ENCODE data around the gene APOC3. TPM values are rescaled to one million over a fixed set of nuclear protein-coding genes. Genes with fewer than 3 reads are reported as not detected.
A peak's percentile ranks its signal among the peaks of the same experiment; 100 is the strongest.

APOC3 gene
- polyA plus RNA-seq, 4 donors, result 3.7 to 11.1 (median 8.4) TPM

GRCh38 chr11:116869610-116870009 lies 39.9 kb downstream of the APOC3 start:
- no peak for DNase-seq (ENCODE audit: low read depth in 4 of 4, low spot score in 3 of 4)

GRCh38 chr11:116870054-116870453 lies 40.3 kb downstream of the APOC3 start:
- DNase-seq (ENCODE audit: low read depth in 4 of 4, low spot score in 3 of 4), result no peak

DNA sequence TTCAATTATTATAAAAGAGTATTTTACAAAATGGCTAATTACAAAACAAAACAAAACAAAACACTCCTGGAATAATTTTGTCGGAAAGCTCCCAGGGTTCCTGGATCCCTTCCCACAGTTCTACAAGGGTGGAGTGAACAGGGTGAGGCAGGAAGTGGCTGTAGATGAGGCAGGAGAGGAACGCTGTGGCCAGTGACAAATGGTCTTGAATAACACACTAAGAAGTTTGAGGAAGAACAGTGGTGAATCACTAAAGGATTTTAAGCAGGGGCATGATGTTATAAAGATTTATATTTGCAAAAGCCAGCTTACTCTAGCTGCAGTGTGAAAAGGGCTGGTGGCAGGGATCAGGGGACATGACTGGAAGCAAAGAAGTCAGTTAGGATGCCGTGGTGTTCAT lies 41.5 kb downstream of the APOC3 start:
- no peak for DNase-seq (ENCODE audit: low read depth in 4 of 4, low spot score in 3 of 4)

- DNase-seq (ENCODE audit: low read depth in 4 of 4, low spot score in 3 of 4), result no peak
Measured at GRCh38 chr11:116873381-116873780, 43.7 kb downstream of the APOC3 start.

DNA sequence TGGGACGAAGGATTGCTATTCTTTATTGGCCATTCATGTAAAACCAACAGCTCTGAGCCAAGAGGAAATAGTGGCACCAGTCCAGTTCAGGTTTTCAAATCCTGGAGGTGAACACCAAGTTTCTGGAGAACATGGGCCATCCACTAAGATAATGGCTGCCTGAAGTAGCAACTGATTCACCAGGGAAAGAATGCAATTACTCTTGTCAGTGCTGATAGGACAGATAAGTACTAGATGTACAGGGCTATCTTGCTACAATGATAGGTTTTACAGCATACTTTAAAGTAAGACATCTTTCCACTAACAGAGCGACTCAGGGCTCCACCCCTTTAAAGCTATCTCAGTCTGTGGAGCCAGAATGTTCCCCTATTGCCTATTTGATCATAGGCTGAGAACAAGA lies 44.5 kb downstream of the APOC3 start:
- DNase-seq (ENCODE audit: low read depth in 4 of 4, low spot score in 3 of 4), result no peak

DNA sequence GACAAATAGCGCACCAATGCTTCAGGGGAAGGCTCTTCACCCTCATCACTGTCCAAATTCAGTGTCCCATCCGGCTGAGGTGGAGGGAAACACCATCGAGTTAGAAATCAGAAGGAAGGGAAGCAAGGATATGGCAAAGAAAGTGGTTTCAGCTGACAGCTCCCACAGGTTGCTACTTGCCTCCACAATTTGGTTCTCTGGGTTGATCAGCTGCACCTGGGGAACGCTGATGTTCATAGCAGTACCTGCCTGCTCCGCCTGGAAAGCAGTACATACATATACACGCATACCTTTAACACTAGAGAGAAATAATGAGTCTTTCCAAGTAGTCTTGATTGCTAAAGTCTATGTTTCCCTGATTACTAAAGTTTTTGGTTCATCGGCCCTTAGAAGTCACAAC lies 45.5 kb downstream of the APOC3 start:
- no peak for DNase-seq (ENCODE audit: low read depth in 4 of 4, low spot score in 3 of 4)

DNA sequence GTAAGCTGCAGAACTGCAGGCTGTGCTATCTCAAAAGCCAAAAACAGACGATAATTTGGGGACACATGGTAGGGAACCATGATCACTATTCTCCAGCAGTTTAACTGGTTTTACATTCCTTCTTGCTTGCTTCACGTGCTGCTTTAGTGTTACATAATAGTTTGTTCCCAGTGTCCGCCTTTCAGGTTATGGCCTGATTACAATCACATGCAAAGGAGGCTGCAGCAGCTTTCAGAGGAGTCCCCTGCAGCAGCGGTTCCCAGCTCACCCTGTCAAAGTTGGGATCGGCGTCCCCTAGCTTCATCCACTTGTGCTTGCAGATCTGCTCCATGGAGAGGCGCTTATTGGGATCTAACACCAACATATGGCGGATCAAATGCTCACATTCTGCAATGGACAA lies 46.9 kb downstream of the APOC3 start:
- DNase-seq (ENCODE audit: low read depth in 4 of 4, low spot score in 3 of 4), result no peak

- peak; percentile 25 to 69 (median 58) for DNase-seq (ENCODE audit: low read depth in 4 of 4, low spot score in 3 of 4)
Measured at GRCh38 chr11:116879800-116880625, 50.3 kb downstream of the APOC3 start.

GRCh38 chr11:116881143-116881542 lies 51.4 kb downstream of the APOC3 start:
- DNase-seq (ENCODE audit: low read depth in 4 of 4, low spot score in 3 of 4), result no peak

GRCh38 chr11:116882386-116882785 lies 52.7 kb downstream of the APOC3 start:
- no peak for DNase-seq (ENCODE audit: low read depth in 4 of 4, low spot score in 3 of 4)

Other genes with a start within 250 kb of the APOC3 start
- 10 to 100 TPM; 33.8 to 40.4 (median 36.7) TPM for gene BUD13, start 56.9 kb upstream of the APOC3 start, polyA plus RNA-seq (ENCODE audit: insufficient read length in 4 of 4)
- gene ZPR1, start 41.9 kb upstream of the APOC3 start, polyA plus RNA-seq (ENCODE audit: insufficient read length in 4 of 4), result 10 to 100 TPM; 54.4 to 62.7 (median 59.1) TPM
- not detected for gene APOA5, start 38.0 kb upstream of the APOC3 start, polyA plus RNA-seq (ENCODE audit: insufficient read length in 4 of 4)
- gene APOA4, start 6.6 kb upstream of the APOC3 start, polyA plus RNA-seq (ENCODE audit: insufficient read length in 4 of 4), result under 1 TPM in 1 of 4 donors, not detected in 3; 0.08 TPM
- gene APOA1, start 7.7 kb downstream of the APOC3 start, polyA plus RNA-seq (ENCODE audit: insufficient read length in 4 of 4), result 100 to 1,000 TPM in 3 of 4 donors, 10 to 100 TPM in 1; 75.4 to 179 (median 109) TPM

Measured in right renal pelvis (tissue), 4 donors.